ENCODE measurements around the gene AMN. TPM values are rescaled to one million over a fixed set of nuclear protein-coding genes. Genes with fewer than 3 reads are reported as not detected.

Gene AMN
- total and polyA plus RNA-seq, 2 experiments from 2014 or later: 0.69 to 1.2 TPM

DNA sequence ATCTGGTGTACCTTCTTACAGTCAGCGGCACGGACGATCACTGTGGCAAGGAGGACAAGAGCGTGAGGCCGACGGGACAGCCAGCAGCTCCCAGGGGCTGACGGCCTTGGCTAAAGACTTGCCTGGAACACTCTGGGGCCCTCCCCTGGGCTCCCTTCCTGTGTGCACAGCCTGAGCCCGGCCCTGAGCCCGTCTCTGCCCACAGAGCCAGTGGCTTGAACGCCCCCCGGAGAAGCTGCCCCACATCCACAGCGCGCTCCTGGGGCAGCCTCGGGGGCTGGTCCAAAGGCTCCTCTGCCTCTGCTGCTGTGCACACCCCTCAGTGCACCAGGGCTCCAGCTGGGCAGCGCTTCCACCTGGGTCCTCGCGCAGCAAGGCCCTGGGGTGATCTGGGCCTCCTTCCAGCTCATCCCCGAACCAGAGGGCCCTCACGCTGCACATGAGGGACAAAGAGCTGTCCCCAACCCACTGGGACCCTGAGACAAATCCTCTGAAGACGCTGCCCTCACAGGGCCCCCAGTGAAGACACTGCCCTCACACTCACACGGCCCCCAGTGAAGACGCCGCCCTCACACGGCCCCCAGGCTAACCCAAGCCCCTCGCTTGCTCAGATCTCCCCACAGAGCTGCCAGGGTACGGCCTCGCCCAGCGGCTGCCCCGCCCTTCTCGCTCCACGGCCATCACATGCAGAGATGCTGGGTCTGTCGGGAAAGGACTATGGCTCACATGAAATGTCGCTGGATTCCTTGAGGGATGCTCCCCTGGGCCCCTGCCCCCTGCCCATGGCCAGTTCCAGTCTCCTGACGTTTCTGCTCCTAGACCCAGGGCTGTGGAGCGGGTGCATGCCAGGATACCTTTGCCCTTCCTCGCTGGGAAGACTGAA lies 22.2 kb downstream of the AMN start:
- H3K36me3 ChIP-seq (ENCODE audit: insufficient read depth): peaks cover 17% of the 10 kb centered on the region; the same call in 1 of the 2 replicates
- no peaks in the 10 kb centered on the region for H3K9me3 Mint-ChIP-seq
- no peak overlapping the region for H3K27ac Mint-ChIP-seq

More for the DNA sequence above, 22.2 kb downstream of the AMN start:
- Mint-ChIP-seq H3K27me3 (ENCODE audit: insufficient read depth, low read depth, poor library complexity) (peaks cover 5% of the 10 kb centered on the region), H3K4me3 (no peak overlapping the region), H3K4me1 (no peaks in the 10 kb centered on the region), H3K36me3 (ENCODE audit: low read depth) (peaks cover 62% of the 10 kb centered on the region)
- Histone ChIP-seq H3K9me2 (ENCODE audit: insufficient read depth) (no peaks in the 10 kb centered on the region), H3K4me1 (ENCODE audit: insufficient read depth) (no peaks in the 10 kb centered on the region), H2AFZ (no peak overlapping the region), H4K20me1 (replicated peaks; ENCODE audit: insufficient read depth) (peaks cover 5% of the 10 kb centered on the region; the same call in 1 of the 2 replicates), H3F3A (replicated peaks; ENCODE audit: low read depth) (no peaks in the 10 kb centered on the region), H3K79me2 (replicated peaks; ENCODE audit: insufficient read depth) (no peaks in the 10 kb centered on the region), H3K27me3 (ENCODE audit: insufficient read depth) (no peaks in the 10 kb centered on the region), H3K4me2 (no peak overlapping the region), H3K4me3 (no peak overlapping the region), H3K27ac (ENCODE audit: low read depth) (no peak overlapping the region)
- TF ChIP-seq EZH2 (IDR thresholded peaks at IDR 0.05; ENCODE audit: low read depth, unreplicated experiment): no peak
- no peak for TF ChIP-seq ZNF114 (CRISPR knock-in tag; IDR thresholded peaks at IDR 0.05)
- no peak for TF ChIP-seq CREB1 (CRISPR knock-in tag; IDR thresholded peaks at IDR 0.05; ENCODE audit: low read depth)
- no peak for TF ChIP-seq NANOG (IDR thresholded peaks at IDR 0.05; ENCODE audit: borderline replicate concordance)
- TF ChIP-seq ZNF331 (CRISPR knock-in tag; IDR thresholded peaks at IDR 0.05; ENCODE audit: low read depth): no peak
- TF ChIP-seq, protein P1, sequence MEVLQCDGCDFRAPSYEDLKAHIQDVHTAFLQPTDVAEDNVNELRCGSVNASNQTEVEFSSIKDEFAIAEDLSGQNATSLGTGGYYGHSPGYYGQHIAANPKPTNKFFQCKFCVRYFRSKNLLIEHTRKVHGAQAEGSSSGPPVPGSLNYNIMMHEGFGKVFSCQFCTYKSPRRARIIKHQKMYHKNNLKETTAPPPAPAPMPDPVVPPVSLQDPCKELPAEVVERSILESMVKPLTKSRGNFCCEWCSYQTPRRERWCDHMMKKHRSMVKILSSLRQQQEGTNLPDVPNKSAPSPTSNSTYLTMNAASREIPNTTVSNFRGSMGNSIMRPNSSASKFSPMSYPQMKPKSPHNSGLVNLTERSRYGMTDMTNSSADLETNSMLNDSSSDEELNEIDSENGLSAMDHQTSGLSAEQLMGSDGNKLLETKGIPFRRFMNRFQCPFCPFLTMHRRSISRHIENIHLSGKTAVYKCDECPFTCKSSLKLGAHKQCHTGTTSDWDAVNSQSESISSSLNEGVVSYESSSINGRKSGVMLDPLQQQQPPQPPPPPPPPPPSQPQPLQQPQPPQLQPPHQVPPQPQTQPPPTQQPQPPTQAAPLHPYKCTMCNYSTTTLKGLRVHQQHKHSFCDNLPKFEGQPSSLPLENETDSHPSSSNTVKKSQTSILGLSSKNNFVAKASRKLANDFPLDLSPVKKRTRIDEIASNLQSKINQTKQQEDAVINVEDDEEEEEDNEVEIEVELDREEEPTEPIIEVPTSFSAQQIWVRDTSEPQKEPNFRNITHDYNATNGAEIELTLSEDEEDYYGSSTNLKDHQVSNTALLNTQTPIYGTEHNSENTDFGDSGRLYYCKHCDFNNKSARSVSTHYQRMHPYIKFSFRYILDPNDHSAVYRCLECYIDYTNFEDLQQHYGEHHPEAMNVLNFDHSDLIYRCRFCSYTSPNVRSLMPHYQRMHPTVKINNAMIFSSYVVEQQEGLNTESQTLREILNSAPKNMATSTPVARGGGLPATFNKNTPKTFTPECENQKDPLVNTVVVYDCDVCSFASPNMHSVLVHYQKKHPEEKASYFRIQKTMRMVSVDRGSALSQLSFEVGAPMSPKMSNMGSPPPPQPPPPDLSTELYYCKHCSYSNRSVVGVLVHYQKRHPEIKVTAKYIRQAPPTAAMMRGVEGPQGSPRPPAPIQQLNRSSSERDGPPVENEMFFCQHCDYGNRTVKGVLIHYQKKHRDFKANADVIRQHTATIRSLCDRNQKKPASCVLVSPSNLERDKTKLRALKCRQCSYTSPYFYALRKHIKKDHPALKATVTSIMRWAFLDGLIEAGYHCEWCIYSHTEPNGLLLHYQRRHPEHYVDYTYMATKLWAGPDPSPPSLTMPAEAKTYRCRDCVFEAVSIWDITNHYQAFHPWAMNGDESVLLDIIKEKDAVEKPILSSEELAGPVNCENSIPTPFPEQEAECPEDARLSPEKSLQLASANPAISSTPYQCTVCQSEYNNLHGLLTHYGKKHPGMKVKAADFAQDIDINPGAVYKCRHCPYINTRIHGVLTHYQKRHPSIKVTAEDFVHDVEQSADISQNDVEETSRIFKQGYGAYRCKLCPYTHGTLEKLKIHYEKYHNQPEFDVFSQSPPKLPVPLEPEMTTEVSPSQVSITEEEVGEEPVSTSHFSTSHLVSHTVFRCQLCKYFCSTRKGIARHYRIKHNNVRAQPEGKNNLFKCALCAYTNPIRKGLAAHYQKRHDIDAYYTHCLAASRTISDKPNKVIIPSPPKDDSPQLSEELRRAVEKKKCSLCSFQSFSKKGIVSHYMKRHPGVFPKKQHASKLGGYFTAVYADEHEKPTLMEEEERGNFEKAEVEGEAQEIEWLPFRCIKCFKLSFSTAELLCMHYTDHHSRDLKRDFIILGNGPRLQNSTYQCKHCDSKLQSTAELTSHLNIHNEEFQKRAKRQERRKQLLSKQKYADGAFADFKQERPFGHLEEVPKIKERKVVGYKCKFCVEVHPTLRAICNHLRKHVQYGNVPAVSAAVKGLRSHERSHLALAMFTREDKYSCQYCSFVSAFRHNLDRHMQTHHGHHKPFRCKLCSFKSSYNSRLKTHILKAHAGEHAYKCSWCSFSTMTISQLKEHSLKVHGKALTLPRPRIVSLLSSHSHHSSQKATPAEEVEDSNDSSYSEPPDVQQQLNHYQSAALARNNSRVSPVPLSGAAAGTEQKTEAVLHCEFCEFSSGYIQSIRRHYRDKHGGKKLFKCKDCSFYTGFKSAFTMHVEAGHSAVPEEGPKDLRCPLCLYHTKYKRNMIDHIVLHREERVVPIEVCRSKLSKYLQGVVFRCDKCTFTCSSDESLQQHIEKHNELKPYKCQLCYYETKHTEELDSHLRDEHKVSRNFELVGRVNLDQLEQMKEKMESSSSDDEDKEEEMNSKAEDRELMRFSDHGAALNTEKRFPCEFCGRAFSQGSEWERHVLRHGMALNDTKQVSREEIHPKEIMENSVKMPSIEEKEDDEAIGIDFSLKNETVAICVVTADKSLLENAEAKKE (CRISPR knock-in tag; IDR thresholded peaks at IDR 0.05): no peak
- TF ChIP-seq, protein P2, sequence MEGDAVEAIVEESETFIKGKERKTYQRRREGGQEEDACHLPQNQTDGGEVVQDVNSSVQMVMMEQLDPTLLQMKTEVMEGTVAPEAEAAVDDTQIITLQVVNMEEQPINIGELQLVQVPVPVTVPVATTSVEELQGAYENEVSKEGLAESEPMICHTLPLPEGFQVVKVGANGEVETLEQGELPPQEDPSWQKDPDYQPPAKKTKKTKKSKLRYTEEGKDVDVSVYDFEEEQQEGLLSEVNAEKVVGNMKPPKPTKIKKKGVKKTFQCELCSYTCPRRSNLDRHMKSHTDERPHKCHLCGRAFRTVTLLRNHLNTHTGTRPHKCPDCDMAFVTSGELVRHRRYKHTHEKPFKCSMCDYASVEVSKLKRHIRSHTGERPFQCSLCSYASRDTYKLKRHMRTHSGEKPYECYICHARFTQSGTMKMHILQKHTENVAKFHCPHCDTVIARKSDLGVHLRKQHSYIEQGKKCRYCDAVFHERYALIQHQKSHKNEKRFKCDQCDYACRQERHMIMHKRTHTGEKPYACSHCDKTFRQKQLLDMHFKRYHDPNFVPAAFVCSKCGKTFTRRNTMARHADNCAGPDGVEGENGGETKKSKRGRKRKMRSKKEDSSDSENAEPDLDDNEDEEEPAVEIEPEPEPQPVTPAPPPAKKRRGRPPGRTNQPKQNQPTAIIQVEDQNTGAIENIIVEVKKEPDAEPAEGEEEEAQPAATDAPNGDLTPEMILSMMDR (conservative IDR thresholded peaks at IDR 0.05; ENCODE audit: low read depth in 2 of 2): no peak
- TF ChIP-seq JUNB (IDR thresholded peaks at IDR 0.05; ENCODE audit: unreplicated experiment): no peak
- TF ChIP-seq, protein P3, sequence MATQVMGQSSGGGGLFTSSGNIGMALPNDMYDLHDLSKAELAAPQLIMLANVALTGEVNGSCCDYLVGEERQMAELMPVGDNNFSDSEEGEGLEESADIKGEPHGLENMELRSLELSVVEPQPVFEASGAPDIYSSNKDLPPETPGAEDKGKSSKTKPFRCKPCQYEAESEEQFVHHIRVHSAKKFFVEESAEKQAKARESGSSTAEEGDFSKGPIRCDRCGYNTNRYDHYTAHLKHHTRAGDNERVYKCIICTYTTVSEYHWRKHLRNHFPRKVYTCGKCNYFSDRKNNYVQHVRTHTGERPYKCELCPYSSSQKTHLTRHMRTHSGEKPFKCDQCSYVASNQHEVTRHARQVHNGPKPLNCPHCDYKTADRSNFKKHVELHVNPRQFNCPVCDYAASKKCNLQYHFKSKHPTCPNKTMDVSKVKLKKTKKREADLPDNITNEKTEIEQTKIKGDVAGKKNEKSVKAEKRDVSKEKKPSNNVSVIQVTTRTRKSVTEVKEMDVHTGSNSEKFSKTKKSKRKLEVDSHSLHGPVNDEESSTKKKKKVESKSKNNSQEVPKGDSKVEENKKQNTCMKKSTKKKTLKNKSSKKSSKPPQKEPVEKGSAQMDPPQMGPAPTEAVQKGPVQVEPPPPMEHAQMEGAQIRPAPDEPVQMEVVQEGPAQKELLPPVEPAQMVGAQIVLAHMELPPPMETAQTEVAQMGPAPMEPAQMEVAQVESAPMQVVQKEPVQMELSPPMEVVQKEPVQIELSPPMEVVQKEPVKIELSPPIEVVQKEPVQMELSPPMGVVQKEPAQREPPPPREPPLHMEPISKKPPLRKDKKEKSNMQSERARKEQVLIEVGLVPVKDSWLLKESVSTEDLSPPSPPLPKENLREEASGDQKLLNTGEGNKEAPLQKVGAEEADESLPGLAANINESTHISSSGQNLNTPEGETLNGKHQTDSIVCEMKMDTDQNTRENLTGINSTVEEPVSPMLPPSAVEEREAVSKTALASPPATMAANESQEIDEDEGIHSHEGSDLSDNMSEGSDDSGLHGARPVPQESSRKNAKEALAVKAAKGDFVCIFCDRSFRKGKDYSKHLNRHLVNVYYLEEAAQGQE (IDR thresholded peaks at IDR 0.05; ENCODE audit: unreplicated experiment): no peak
- no peak for TF ChIP-seq STAT1 (IDR thresholded peaks at IDR 0.05; ENCODE audit: unreplicated experiment)
- TF ChIP-seq, protein P4, sequence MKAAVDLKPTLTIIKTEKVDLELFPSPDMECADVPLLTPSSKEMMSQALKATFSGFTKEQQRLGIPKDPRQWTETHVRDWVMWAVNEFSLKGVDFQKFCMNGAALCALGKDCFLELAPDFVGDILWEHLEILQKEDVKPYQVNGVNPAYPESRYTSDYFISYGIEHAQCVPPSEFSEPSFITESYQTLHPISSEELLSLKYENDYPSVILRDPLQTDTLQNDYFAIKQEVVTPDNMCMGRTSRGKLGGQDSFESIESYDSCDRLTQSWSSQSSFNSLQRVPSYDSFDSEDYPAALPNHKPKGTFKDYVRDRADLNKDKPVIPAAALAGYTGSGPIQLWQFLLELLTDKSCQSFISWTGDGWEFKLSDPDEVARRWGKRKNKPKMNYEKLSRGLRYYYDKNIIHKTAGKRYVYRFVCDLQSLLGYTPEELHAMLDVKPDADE (IDR thresholded peaks at IDR 0.05): no peak
- TF ChIP-seq POLR2AphosphoS5 (IDR thresholded peaks at IDR 0.05; ENCODE audit: low read depth): no peak
- no peak for TF ChIP-seq EZH2phosphoT487 (IDR thresholded peaks at IDR 0.05; ENCODE audit: unreplicated experiment)
- ATAC-seq: no peak
- DNase-seq (ENCODE audit: low spot score): no peak

Data from GM23338 (cell line).